Activated CD8-positive, alpha-beta memory T cell treated with anti-CD3 and anti-CD28 coated beads, Interleukin-2, amount 50 U/mL, for 48 hours (primary cell): ENCODE results near the gene DCAF10.
"Not testable (repeated sequence)": the region's sequence is repeated elsewhere in the genome, so short reads cannot be mapped to it uniquely, and the experiment has no call there.

Experiments used
- DNase-seq: peaks from one replicate; pipeline ENCODE4 v3.0.0-alpha.2; 2020

The DCAF10 gene

GRCh38 chr9:37796232-37796631, 4.4 kb upstream of the DCAF10 start:
- no peak for DNase-seq

- no peak for DNase-seq
Observed at GRCh38 chr9:37798677-37799076, 1.9 kb upstream of the DCAF10 start.

- peak; percentile 76 for DNase-seq
Observed at GRCh38 chr9:37801287-37801850, 772 bp downstream of the DCAF10 start.

GRCh38 chr9:37801959-37802711, 1.5 kb downstream of the DCAF10 start:
- DNase-seq = no peak

- DNase-seq = no peak
Observed at GRCh38 chr9:37806271-37806670, 5.7 kb downstream of the DCAF10 start.

- not testable (repeated sequence) for DNase-seq
Observed at GRCh38 chr9:37809676-37810075, 9.1 kb downstream of the DCAF10 start.

- no peak for DNase-seq
Observed at GRCh38 chr9:37811906-37812476, 11.4 kb downstream of the DCAF10 start.

GRCh38 chr9:37812773-37813379, 12.3 kb downstream of the DCAF10 start:
- DNase-seq = no peak

GRCh38 chr9:37818849-37819248, 18.3 kb downstream of the DCAF10 start:
- DNase-seq = no peak

GRCh38 chr9:37820142-37820541, 19.5 kb downstream of the DCAF10 start:
- no peak for DNase-seq

- not testable (repeated sequence) for DNase-seq
Observed at GRCh38 chr9:37825174-37825573, 24.6 kb downstream of the DCAF10 start.

GRCh38 chr9:37827483-37828165, 27.0 kb downstream of the DCAF10 start:
- no peak for DNase-seq

GRCh38 chr9:37835821-37836220, 35.2 kb downstream of the DCAF10 start:
- no peak for DNase-seq

- DNase-seq = no peak
Observed at GRCh38 chr9:37836386-37836785, 35.8 kb downstream of the DCAF10 start.

- no peak for DNase-seq
Observed at GRCh38 chr9:37839496-37840461, 39.2 kb downstream of the DCAF10 start.

GRCh38 chr9:37840560-37841194, 40.1 kb downstream of the DCAF10 start:
- DNase-seq = no peak

- no peak for DNase-seq
Observed at GRCh38 chr9:37852222-37852621, 51.6 kb downstream of the DCAF10 start.

GRCh38 chr9:37856551-37856950, 56.0 kb downstream of the DCAF10 start:
- no peak for DNase-seq

- no peak for DNase-seq
Observed at GRCh38 chr9:37859043-37859442, 58.4 kb downstream of the DCAF10 start.

- DNase-seq = no peak
Observed at GRCh38 chr9:37862530-37862929, 61.9 kb downstream of the DCAF10 start.

- DNase-seq = no peak
Observed at GRCh38 chr9:37870081-37870798, 69.6 kb downstream of the DCAF10 start.
